K562 (cell line): Measurements from ENCODE around the gene OTUD5. TPM values are rescaled to one million over a fixed set of nuclear protein-coding genes. Genes with fewer than 3 reads are reported as not detected.

Experiments
- CBFA2T3 ChIP-seq: fragments of 450-650 bp; IDR thresholded peaks from 2 replicates; pipeline ENCODE4 v1.6.1; 2017
- CBX2 ChIP-seq: fragments of 200-600 bp; sonication (generic); IDR thresholded peaks from one replicate; pipeline ENCODE4 v1.6.1; 2012; ENCODE audit warnings: mild to moderate bottlenecking, low read length, inconsistent platforms; ENCODE audit not compliant: insufficient read depth, poor library complexity, severe bottlenecking
- HES1 ChIP-seq: fragments of 450-650 bp; IDR thresholded peaks from 2 replicates; pipeline ENCODE4 v1.6.1; 2016; ENCODE audit warnings: low read depth, mild to moderate bottlenecking, moderate library complexity
- JUND ChIP-seq, 2 experiments: IDR thresholded peaks; 2 replicates in 1 of 2; 3 replicates in 1 of 2; pipeline ENCODE4 v1.6.1; 2011; ENCODE audit warnings: borderline replicate concordance in 2 of 2, low read depth in 2 of 2, low read length in 2 of 2, improper control_type of control experiment in 1 of 2, missing biosample characterization in 1 of 2, missing genetic modification characterization in 1 of 2, missing genetic modification reagents in 1 of 2
- KAT7 ChIP-seq: sonication (generic); formaldehyde crosslinking; IDR thresholded peaks from 2 replicates; pipeline ENCODE4 v1.8.0; 2022; ENCODE audit warnings: missing genetic modification reagents, mild to moderate bottlenecking, borderline replicate concordance
- NR3C1 ChIP-seq: sonication (generic); formaldehyde crosslinking; IDR thresholded peaks from 2 replicates; pipeline ENCODE4 v1.8.1; 2022; ENCODE audit warnings: missing genetic modification reagents
- PML ChIP-seq: IDR thresholded peaks from 2 replicates; pipeline ENCODE4 v1.6.1; 2012; ENCODE audit warnings: low read length, inconsistent platforms
- SMAD4 ChIP-seq: fragments of 250-450 bp; sonication (Bioruptor Pico); conservative IDR thresholded peaks from 2 replicates; pipeline ENCODE4 v1.8.0; 2021; ENCODE audit warnings: inconsistent platforms, mild to moderate bottlenecking, moderate library complexity
- TBL1XR1 ChIP-seq, 2 experiments: IDR thresholded peaks; 2 replicates each; pipeline ENCODE4 v1.6.1; 2012; ENCODE audit warnings: improper control_type of control experiment in 2 of 2, low read length in 2 of 2, mild to moderate bottlenecking in 1 of 2
- ZNF140 ChIP-seq: fragments of 250-450 bp; sonication (Bioruptor Pico); IDR thresholded peaks from 2 replicates; pipeline ENCODE4 v1.8.0; 2021; ENCODE audit warnings: moderate library complexity, mild to moderate bottlenecking, inconsistent platforms
- ZNF232 ChIP-seq: sonication (generic); formaldehyde crosslinking; IDR thresholded peaks from 2 replicates; pipeline ENCODE4 v1.8.0; 2022; ENCODE audit warnings: mild to moderate bottlenecking, missing genetic modification reagents
- ZNF316 ChIP-seq: fragments of 450-650 bp; IDR thresholded peaks from 2 replicates; pipeline ENCODE4 v1.6.1; 2016
- polyA plus RNA-seq, 8 experiments: library from polyadenylated mRNA; depleted of rRNA in 4 of 8; stranded (reverse) in 5 of 8; unstranded in 3 of 8; fragments of >200 nt; fragmentation: Nextera tagmentation in 2 of 8; fragmentation: Illumina TruSeq in 1 of 8; extraction: Ambion mirVana in 2 of 8; extraction: Trizol in 1 of 8; gene quantifications; 2 replicates each; pipeline versions ENCODE4 v1.2.1 to v1.2.3, GENCODE V29; 2011 to 2014; ENCODE audit warnings: inconsistent platforms in 1 of 8, missing spikeins in 1 of 8
- total RNA-seq, 7 experiments: library from RNA; depleted of rRNA in 6 of 7; stranded (reverse); fragments of >200 nt in 6 of 7; fragmentation: Illumina TruSeq in 2 of 7; extraction: Trizol in 2 of 7; gene quantifications; 2 replicates each; pipeline versions ENCODE4 v1.2.1 to v1.2.3, GENCODE V29; 2011 to 2021; ENCODE audit warnings: low replicate concordance in 1 of 7
- TF ChIP-seq, protein P1 (sequence below), 2 experiments: fragments of 200-800 bp in 1 of 2; sonication (Bioruptor generic) in 1 of 2; sonication (generic) in 1 of 2; formaldehyde crosslinking in 1 of 2; IDR thresholded peaks in 1 of 2; conservative IDR thresholded peaks in 1 of 2; 2 replicates each; pipeline versions ENCODE4 v1.5.0 to v1.6.1; 2016 to 2020; ENCODE audit warnings: missing compliant biosample characterization in 1 of 2, missing genetic modification characterization in 1 of 2, missing genetic modification reagents in 1 of 2
- TF ChIP-seq, protein P2 (sequence below): fragments of 150-350 bp; IDR thresholded peaks from 2 replicates; pipeline ENCODE4 v1.6.1; 2014; ENCODE audit warnings: low read depth, mild to moderate bottlenecking, low read length, borderline replicate concordance
- TF ChIP-seq, protein P3 (sequence below): fragments of 250-450 bp; sonication (Bioruptor Pico); IDR thresholded peaks from 2 replicates; pipeline ENCODE4 v1.8.0; 2022; ENCODE audit warnings: inconsistent platforms, mild to moderate bottlenecking, moderate library complexity, borderline replicate concordance
- TF ChIP-seq, protein P4 (sequence below): sonication (generic); formaldehyde crosslinking; IDR thresholded peaks from 2 replicates; pipeline ENCODE4 v1.4.0; 2020; ENCODE audit warnings: mild to moderate bottlenecking, missing genetic modification reagents

Gene OTUD5
- total and polyA plus RNA-seq, 9 of the 15 experiments (the other 6 are each of a cell fraction or from before 2014, with no cell fraction given) = 3.6 to 102 (median 59.0) TPM

DNA sequence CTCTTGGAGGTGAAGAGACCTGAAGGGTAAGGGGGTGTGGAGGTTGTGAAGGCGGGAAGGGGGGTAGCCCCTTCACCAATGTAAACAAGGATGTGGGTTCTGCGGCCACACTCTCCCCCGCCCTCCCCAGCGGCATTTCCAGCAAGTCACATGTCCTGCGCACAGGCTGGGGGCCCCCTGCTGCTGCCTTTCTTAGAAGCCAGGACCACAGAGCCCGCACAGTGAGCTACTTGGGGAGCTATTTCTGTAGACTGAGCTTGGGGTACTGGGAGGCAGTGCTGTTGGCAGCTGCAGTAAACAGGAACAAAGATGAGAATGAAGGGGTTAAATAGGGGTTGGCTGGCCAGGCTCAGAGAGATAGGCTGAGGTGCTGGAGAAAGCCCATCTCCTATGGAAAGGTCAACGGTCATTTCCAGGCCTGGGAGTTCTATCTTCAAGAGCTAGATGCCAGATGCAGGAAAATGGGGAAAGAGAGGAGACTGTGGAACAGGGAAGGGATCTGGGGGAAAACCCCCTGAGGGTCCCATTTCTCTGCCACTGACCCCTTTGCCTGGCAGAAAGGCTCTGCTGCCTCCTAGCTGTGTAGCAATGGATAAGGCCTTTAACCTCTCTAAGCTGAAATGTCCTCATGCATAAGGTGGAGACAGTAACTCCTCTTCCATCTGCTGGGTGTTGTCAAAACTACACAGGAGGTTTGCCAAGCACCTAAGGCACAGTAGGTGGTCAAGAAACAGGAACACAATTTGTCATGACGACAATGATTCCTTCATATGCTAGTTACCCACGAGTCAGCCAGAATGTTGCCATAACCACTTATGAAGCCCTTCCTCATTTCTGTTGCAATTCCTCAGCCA lies 20.1 kb downstream of the OTUD5 start (continued):
- TF ChIP-seq, protein P1, sequence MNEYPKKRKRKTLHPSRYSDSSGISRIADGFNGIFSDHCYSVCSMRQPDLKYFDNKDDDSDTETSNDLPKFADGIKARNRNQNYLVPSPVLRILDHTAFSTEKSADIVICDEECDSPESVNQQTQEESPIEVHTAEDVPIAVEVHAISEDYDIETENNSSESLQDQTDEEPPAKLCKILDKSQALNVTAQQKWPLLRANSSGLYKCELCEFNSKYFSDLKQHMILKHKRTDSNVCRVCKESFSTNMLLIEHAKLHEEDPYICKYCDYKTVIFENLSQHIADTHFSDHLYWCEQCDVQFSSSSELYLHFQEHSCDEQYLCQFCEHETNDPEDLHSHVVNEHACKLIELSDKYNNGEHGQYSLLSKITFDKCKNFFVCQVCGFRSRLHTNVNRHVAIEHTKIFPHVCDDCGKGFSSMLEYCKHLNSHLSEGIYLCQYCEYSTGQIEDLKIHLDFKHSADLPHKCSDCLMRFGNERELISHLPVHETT (CRISPR knock-in tag; conservative IDR thresholded peaks at IDR 0.05 in 1 of 2, IDR thresholded peaks at IDR 0.05 in 1 of 2) = 0 out of 4 replicates have a peak, but pooled peaks of 1 of the 2 experiments have one; percentile 28
- no peak for TF ChIP-seq PML
- TF ChIP-seq CBFA2T3 = peak; percentile 60; the same call in 1 of the 2 replicates
- TF ChIP-seq CBX2 = no peak
- no peak for TF ChIP-seq ZNF232 (CRISPR knock-in tag)
- TF ChIP-seq ZNF316 = no peak
- TF ChIP-seq, protein P2, sequence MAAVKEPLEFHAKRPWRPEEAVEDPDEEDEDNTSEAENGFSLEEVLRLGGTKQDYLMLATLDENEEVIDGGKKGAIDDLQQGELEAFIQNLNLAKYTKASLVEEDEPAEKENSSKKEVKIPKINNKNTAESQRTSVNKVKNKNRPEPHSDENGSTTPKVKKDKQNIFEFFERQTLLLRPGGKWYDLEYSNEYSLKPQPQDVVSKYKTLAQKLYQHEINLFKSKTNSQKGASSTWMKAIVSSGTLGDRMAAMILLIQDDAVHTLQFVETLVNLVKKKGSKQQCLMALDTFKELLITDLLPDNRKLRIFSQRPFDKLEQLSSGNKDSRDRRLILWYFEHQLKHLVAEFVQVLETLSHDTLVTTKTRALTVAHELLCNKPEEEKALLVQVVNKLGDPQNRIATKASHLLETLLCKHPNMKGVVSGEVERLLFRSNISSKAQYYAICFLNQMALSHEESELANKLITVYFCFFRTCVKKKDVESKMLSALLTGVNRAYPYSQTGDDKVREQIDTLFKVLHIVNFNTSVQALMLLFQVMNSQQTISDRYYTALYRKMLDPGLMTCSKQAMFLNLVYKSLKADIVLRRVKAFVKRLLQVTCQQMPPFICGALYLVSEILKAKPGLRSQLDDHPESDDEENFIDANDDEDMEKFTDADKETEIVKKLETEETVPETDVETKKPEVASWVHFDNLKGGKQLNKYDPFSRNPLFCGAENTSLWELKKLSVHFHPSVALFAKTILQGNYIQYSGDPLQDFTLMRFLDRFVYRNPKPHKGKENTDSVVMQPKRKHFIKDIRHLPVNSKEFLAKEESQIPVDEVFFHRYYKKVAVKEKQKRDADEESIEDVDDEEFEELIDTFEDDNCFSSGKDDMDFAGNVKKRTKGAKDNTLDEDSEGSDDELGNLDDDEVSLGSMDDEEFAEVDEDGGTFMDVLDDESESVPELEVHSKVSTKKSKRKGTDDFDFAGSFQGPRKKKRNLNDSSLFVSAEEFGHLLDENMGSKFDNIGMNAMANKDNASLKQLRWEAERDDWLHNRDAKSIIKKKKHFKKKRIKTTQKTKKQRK = no peak
- TF ChIP-seq NR3C1 = no peak
- TF ChIP-seq, protein P3, sequence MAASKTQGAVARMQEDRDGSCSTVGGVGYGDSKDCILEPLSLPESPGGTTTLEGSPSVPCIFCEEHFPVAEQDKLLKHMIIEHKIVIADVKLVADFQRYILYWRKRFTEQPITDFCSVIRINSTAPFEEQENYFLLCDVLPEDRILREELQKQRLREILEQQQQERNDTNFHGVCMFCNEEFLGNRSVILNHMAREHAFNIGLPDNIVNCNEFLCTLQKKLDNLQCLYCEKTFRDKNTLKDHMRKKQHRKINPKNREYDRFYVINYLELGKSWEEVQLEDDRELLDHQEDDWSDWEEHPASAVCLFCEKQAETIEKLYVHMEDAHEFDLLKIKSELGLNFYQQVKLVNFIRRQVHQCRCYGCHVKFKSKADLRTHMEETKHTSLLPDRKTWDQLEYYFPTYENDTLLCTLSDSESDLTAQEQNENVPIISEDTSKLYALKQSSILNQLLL (CRISPR knock-in tag) = no peak
- TF ChIP-seq, protein P4, sequence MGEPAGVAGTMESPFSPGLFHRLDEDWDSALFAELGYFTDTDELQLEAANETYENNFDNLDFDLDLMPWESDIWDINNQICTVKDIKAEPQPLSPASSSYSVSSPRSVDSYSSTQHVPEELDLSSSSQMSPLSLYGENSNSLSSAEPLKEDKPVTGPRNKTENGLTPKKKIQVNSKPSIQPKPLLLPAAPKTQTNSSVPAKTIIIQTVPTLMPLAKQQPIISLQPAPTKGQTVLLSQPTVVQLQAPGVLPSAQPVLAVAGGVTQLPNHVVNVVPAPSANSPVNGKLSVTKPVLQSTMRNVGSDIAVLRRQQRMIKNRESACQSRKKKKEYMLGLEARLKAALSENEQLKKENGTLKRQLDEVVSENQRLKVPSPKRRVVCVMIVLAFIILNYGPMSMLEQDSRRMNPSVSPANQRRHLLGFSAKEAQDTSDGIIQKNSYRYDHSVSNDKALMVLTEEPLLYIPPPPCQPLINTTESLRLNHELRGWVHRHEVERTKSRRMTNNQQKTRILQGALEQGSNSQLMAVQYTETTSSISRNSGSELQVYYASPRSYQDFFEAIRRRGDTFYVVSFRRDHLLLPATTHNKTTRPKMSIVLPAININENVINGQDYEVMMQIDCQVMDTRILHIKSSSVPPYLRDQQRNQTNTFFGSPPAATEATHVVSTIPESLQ = no peak
- TF ChIP-seq JUND (IDR thresholded peaks at IDR 0.05; ENCODE audit: borderline replicate concordance, low read depth, low read length) = 0 out of 2 replicates have a peak, but pooled peaks have one; percentile 38
- peak; percentile 56; the same call in 1 of the 3 replicates for TF ChIP-seq JUND (tag; IDR thresholded peaks at IDR 0.05; ENCODE audit: borderline replicate concordance, low read depth, low read length)
- peak; percentile 91 for TF ChIP-seq SMAD4 (CRISPR knock-in tag)
- peak; percentile 98 for TF ChIP-seq HES1
- 0 out of 2 replicates have a peak, but pooled peaks have one; percentile 35 for TF ChIP-seq KAT7
- TF ChIP-seq TBL1XR1 (IDR thresholded peaks at IDR 0.05; ENCODE audit: low read length in 2 of 2) = peak; percentile 40 to 73; a peak in 2 of 4 replicates
- TF ChIP-seq ZNF140 (CRISPR knock-in tag) = no peak
